ENCODE data around the gene KCNA5.

Gene KCNA5

GRCh38 chr12:5064913-5065490 lies 21.3 kb downstream of the KCNA5 start:
- H3K27ac ChIP-seq = no peak overlapping the region
- no peak for TF ChIP-seq CTCF (conservative IDR thresholded peaks at IDR 0.05)

- no peak overlapping the region for H3K27ac ChIP-seq
- no peak for TF ChIP-seq CTCF (conservative IDR thresholded peaks at IDR 0.05)
Observed at GRCh38 chr12:5066251-5066650, 22.6 kb downstream of the KCNA5 start.

- no peak overlapping the region for H3K27ac ChIP-seq
- TF ChIP-seq CTCF (conservative IDR thresholded peaks at IDR 0.05) = no peak
Observed at GRCh38 chr12:5068126-5068525, 24.4 kb downstream of the KCNA5 start.

GRCh38 chr12:5068619-5069018 lies 24.9 kb downstream of the KCNA5 start:
- no peak for TF ChIP-seq CTCF (conservative IDR thresholded peaks at IDR 0.05)
- H3K27ac ChIP-seq = no peak overlapping the region

GRCh38 chr12:5070090-5070489 lies 26.4 kb downstream of the KCNA5 start:
- no peak for TF ChIP-seq CTCF (conservative IDR thresholded peaks at IDR 0.05)
- H3K27ac ChIP-seq = no peak overlapping the region

- no peak for TF ChIP-seq CTCF (conservative IDR thresholded peaks at IDR 0.05)
- no peak overlapping the region for H3K27ac ChIP-seq
Observed at GRCh38 chr12:5071496-5071895, 27.8 kb downstream of the KCNA5 start.

- no peak overlapping the region for H3K27ac ChIP-seq
- TF ChIP-seq CTCF (conservative IDR thresholded peaks at IDR 0.05) = no peak
Observed at GRCh38 chr12:5072311-5072710, 28.6 kb downstream of the KCNA5 start.
